Glutamatergic neuron (in vitro differentiated cells): ENCODE data around the gene ACRV1. TPM values are rescaled to one million over a fixed set of nuclear protein-coding genes. Genes with fewer than 3 reads are reported as not detected.
A peak's percentile ranks its signal among the peaks of the same experiment; 100 is the strongest.

Source experiments
- DNase-seq: peaks from one replicate; pipeline ENCODE4 v3.0.0; 2022
- H3K27ac Mint-ChIP-seq: one replicate; pipeline ENCODE4 v1.8.0; 2020; ENCODE audit warnings: mild to moderate bottlenecking, mixed read lengths, inconsistent platforms; ENCODE audit not compliant: unreplicated experiment
- H3K27me3 Mint-ChIP-seq: one replicate; pipeline ENCODE4 v1.8.0; 2020; ENCODE audit warnings: mild to moderate bottlenecking, moderate library complexity, mixed read lengths, inconsistent platforms; ENCODE audit not compliant: unreplicated experiment
- H3K36me3 Mint-ChIP-seq: one replicate; pipeline ENCODE4 v1.8.0; 2020; ENCODE audit warnings: mild to moderate bottlenecking, mixed read lengths, inconsistent platforms; ENCODE audit not compliant: unreplicated experiment
- H3K4me1 Mint-ChIP-seq: one replicate; pipeline ENCODE4 v1.8.0; 2020; ENCODE audit warnings: mild to moderate bottlenecking, low read depth, mixed read lengths, inconsistent platforms; ENCODE audit not compliant: unreplicated experiment
- H3K4me3 Mint-ChIP-seq: one replicate; pipeline ENCODE4 v1.8.0; 2020; ENCODE audit warnings: mild to moderate bottlenecking, mixed read lengths, inconsistent platforms; ENCODE audit not compliant: unreplicated experiment
- H3K9me3 Mint-ChIP-seq: one replicate; pipeline ENCODE4 v1.8.0; 2020; ENCODE audit warnings: mild to moderate bottlenecking, moderate library complexity, mixed read lengths, inconsistent platforms; ENCODE audit not compliant: unreplicated experiment
- total RNA-seq: library from RNA; stranded (reverse); fragmentation: NEBNext Ultra II Directional; extraction: Animal tissue kit (Norgen Biotek cat#: 25700); gene quantifications from one replicate; pipeline ENCODE4 v1.2.1, GENCODE V29; 2021; ENCODE audit not compliant: unreplicated experiment
- TF ChIP-seq, protein P1 (sequence below): fragments of 200-600 bp; sonication (generic); IDR thresholded peaks from one replicate; pipeline ENCODE4 v1.5.0; 2021; ENCODE audit not compliant: partially characterized antibody, unreplicated experiment

ACRV1 gene
- total RNA-seq, 1 donor from 2014 or later = not detected

DNA sequence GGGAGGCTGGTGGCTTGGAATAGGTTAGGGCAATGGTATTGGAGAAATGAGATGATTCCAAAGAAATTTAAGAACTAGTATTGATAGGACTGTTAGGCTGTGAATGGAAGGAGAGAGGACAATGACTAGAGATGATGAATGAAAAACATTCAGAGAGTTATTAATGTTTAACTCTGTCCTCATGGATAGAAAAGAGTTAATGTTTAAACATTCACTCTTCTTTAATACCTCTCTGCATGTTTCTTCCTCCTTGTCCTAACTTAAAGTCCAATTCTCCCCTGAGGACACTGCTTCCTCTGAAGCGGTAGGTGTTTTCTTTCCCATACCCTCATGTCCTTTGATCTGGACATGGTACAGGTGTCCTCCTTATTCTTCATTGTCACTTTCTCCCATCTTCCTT, 42.3 kb downstream of the ACRV1 start:
- Mint-ChIP-seq H3K4me3 (no peak overlapping the region), H3K9me3 (no peaks in the 10 kb centered on the region), H3K27me3 (no peaks in the 10 kb centered on the region), H3K4me1 (no peaks in the 10 kb centered on the region), H3K27ac (no peak overlapping the region), H3K36me3 (no peaks in the 10 kb centered on the region)
- TF ChIP-seq, protein P1, sequence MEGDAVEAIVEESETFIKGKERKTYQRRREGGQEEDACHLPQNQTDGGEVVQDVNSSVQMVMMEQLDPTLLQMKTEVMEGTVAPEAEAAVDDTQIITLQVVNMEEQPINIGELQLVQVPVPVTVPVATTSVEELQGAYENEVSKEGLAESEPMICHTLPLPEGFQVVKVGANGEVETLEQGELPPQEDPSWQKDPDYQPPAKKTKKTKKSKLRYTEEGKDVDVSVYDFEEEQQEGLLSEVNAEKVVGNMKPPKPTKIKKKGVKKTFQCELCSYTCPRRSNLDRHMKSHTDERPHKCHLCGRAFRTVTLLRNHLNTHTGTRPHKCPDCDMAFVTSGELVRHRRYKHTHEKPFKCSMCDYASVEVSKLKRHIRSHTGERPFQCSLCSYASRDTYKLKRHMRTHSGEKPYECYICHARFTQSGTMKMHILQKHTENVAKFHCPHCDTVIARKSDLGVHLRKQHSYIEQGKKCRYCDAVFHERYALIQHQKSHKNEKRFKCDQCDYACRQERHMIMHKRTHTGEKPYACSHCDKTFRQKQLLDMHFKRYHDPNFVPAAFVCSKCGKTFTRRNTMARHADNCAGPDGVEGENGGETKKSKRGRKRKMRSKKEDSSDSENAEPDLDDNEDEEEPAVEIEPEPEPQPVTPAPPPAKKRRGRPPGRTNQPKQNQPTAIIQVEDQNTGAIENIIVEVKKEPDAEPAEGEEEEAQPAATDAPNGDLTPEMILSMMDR = no peak
- DNase-seq = no peak

DNA sequence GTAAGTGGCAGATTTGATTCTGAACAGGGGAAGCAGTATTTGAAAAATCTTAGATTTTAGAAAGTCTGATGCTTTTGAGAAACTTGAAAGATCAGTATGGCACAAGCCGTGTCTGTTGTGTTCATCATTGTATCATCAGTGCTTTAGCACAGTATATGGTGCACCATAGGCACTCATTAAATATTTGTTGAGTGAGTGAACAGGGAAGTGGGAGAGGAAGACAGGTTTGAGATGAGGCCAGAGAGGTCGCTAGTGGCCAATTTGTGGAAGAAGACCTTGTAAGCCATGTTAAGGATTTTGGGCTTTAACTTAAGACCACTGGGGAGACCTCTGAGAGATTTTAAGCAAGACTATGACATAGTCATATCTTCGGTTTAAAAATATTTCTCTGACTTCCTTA, 42.8 kb downstream of the ACRV1 start:
- DNase-seq = no peak
- Mint-ChIP-seq H3K4me1 (no peaks in the 10 kb centered on the region), H3K9me3 (no peaks in the 10 kb centered on the region), H3K27me3 (no peaks in the 10 kb centered on the region), H3K27ac (no peak overlapping the region), H3K36me3 (no peaks in the 10 kb centered on the region), H3K4me3 (no peak overlapping the region)
- TF ChIP-seq, protein P1 = no peak

DNA sequence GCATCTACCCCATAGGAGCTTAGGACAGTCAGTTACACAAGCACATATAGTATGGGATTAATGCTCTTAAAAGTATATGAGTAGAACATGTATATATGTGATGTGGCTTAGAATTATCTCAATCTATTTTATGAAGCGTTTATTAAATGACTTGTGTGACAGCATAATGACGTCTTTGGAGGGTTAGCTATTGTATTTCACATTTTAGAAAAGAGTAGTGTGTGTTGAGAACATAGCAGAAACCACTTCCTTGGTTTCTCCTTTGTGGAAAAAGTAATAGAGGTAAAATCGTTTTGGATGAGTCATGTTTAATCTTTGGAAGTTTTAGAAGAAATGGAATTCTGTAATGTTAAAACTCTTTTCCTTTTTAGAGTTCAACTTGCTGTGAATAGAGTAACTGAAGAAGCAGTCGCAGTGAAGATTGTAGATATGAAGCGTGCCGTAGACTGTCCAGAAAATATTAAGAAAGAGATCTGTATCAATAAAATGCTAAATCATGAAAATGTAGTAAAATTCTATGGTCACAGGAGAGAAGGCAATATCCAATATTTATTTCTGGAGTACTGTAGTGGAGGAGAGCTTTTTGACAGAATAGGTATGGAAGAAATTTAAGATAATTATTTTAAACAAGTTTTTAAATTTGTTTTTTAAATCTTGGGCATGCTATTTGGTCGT, 53.3 kb downstream of the ACRV1 start:
- H3K36me3 Mint-ChIP-seq = no peaks in the 10 kb centered on the region
- DNase-seq = no peak
- TF ChIP-seq, protein P1 = no peak
- H3K9me3 Mint-ChIP-seq = peaks cover 7% of the 10 kb centered on the region
- H3K27me3 Mint-ChIP-seq = peaks cover 6% of the 10 kb centered on the region
- H3K27ac Mint-ChIP-seq = no peak overlapping the region
- peaks cover 7% of the 10 kb centered on the region for H3K4me1 Mint-ChIP-seq
- peak overlapping the region; percentile 99 for H3K4me3 Mint-ChIP-seq

DNA sequence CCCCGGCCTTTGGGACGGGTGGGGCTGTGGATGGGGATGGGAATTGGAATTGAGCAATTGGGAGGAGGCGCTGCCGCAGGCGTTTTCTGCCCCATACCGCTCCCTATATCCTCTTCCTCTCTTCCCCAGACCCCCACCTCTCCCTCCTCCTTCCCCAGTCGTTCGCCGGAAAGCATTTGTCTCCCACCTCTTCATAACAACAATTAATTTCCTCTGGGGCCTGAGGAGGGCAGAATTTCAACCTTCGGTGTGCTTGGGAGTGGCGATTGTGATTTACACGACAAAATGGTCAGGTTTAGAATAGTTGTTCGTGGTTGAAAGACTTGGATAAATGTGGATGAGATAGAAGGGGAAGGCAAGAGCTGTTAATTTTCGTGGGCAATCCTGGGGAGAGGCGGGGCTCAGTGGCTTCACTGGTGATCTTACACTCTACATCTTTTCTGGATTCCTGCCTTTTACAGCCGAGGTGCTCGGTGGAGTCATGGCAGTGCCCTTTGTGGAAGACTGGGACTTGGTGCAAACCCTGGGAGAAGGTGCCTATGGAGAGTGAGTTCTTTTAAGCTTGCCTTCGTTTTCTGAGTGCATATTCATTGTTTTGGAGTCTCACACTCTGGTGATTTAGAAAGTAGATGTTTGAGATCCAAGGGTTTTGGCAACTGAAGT, 54.2 kb downstream of the ACRV1 start:
- Mint-ChIP-seq H3K27ac (peak overlapping the region; percentile 94), H3K27me3 (peaks cover 6% of the 10 kb centered on the region), H3K4me1 (peaks cover 7% of the 10 kb centered on the region), H3K4me3 (peak overlapping the region; percentile 99), H3K36me3 (no peaks in the 10 kb centered on the region), H3K9me3 (peaks cover 7% of the 10 kb centered on the region)
- DNase-seq = peak; percentile 32
- TF ChIP-seq, protein P1 = no peak
